GM19099 (cell line): ENCODE results near the gene LEF1.

Experiments
- POLR2A ChIP-seq: IDR thresholded peaks from 3 replicates; pipeline ENCODE4 v1.6.1; 2011; ENCODE audit warnings: low read depth; ENCODE audit not compliant: insufficient read length; ENCODE audit errors: extremely low read depth

The LEF1 gene

GRCh38 chr4:108115168-108115526 is 53.6 kb downstream of the LEF1 start:
- TF ChIP-seq POLR2A = no peak

GRCh38 chr4:108114503-108114902 is 54.2 kb downstream of the LEF1 start:
- no peak for TF ChIP-seq POLR2A

GRCh38 chr4:108113229-108113628 is 55.5 kb downstream of the LEF1 start:
- no peak for TF ChIP-seq POLR2A

- TF ChIP-seq POLR2A = no peak
These were observed 57.0 kb downstream of the LEF1 start for GRCh38 chr4:108111781-108112180.

GRCh38 chr4:108110450-108110849 is 58.3 kb downstream of the LEF1 start:
- no peak for TF ChIP-seq POLR2A

GRCh38 chr4:108109997-108110416 is 58.7 kb downstream of the LEF1 start:
- TF ChIP-seq POLR2A = no peak

GRCh38 chr4:108109111-108109510 is 59.6 kb downstream of the LEF1 start:
- no peak for TF ChIP-seq POLR2A

- TF ChIP-seq POLR2A = no peak
These were observed 60.9 kb downstream of the LEF1 start for GRCh38 chr4:108107729-108108382.

GRCh38 chr4:108107101-108107500 is 61.6 kb downstream of the LEF1 start:
- no peak for TF ChIP-seq POLR2A

- no peak for TF ChIP-seq POLR2A
These were observed 62.5 kb downstream of the LEF1 start for GRCh38 chr4:108106186-108106585.

GRCh38 chr4:108103099-108103862 is 65.5 kb downstream of the LEF1 start:
- no peak for TF ChIP-seq POLR2A

GRCh38 chr4:108100827-108101226 is 67.9 kb downstream of the LEF1 start:
- no peak for TF ChIP-seq POLR2A

- TF ChIP-seq POLR2A = no peak
These were observed 68.9 kb downstream of the LEF1 start for GRCh38 chr4:108099838-108100237.

GRCh38 chr4:108097990-108098553 is 70.7 kb downstream of the LEF1 start:
- no peak for TF ChIP-seq POLR2A

- TF ChIP-seq POLR2A = no peak
These were observed 73.7 kb downstream of the LEF1 start for GRCh38 chr4:108094923-108095482.

GRCh38 chr4:108094131-108094530 is 74.6 kb downstream of the LEF1 start:
- no peak for TF ChIP-seq POLR2A
